HG03159 (cell line): ENCODE results near the gene NENF.
"Not testable (repeated sequence)": the region's sequence is repeated elsewhere in the genome, so short reads cannot be mapped to it uniquely, and the experiment has no call there.

Source experiments
- ATAC-seq: cut with Tn5 transposase; IDR thresholded peaks from one replicate; pipeline ENCODE4 v1.9.1; 2021; ENCODE audit warnings: mild to moderate bottlenecking, moderate library complexity; ENCODE audit not compliant: unreplicated experiment

NENF gene

GRCh38 chr1:212432661-212433576 lies at the start of gene NENF:
Gene NENF (plus strand): TSS chr1:212432920. CDS start chr1:212432944, 24 bp downstream.
- peak; percentile 98 for ATAC-seq

- ATAC-seq = no peak
These were observed 46.7 kb upstream of the NENF start for GRCh38 chr1:212386029-212386428.

GRCh38 chr1:212388985-212389716 lies 43.6 kb upstream of the NENF start:
- no peak for ATAC-seq

GRCh38 chr1:212395678-212396437 lies 36.9 kb upstream of the NENF start:
- not testable (repeated sequence) for ATAC-seq

GRCh38 chr1:212396638-212397037 lies 36.1 kb upstream of the NENF start:
- no peak for ATAC-seq

GRCh38 chr1:212397171-212397570 lies 35.5 kb upstream of the NENF start:
- ATAC-seq = no peak

- ATAC-seq = no peak
These were observed 31.7 kb upstream of the NENF start for GRCh38 chr1:212401042-212401441.

GRCh38 chr1:212401838-212402582 lies 30.7 kb upstream of the NENF start:
- no peak for ATAC-seq

GRCh38 chr1:212402666-212403321 lies 29.9 kb upstream of the NENF start:
- ATAC-seq = no peak

GRCh38 chr1:212410231-212410820 lies 22.4 kb upstream of the NENF start:
- no peak for ATAC-seq

- ATAC-seq = no peak
These were observed 20.3 kb upstream of the NENF start for GRCh38 chr1:212412374-212412773.

- no peak for ATAC-seq
These were observed 18.8 kb upstream of the NENF start for GRCh38 chr1:212413902-212414327.

- peak; percentile 98 for ATAC-seq
These were observed 18.2 kb upstream of the NENF start, which contains the start of gene PACC1 for GRCh38 chr1:212414328-212415106. Gene PACC1 (minus strand): TSS chr1:212414886. CDS start chr1:212414757, 129 bp downstream.

GRCh38 chr1:212415107-212415841 lies 17.4 kb upstream of the NENF start:
- no peak for ATAC-seq

GRCh38 chr1:212421165-212421564 lies 11.6 kb upstream of the NENF start:
- no peak for ATAC-seq

GRCh38 chr1:212423879-212424278 lies 8.8 kb upstream of the NENF start:
- ATAC-seq = no peak

- ATAC-seq = no peak
These were observed 4.2 kb upstream of the NENF start for GRCh38 chr1:212428496-212428895.

GRCh38 chr1:212430416-212430815 lies 2.3 kb upstream of the NENF start:
- ATAC-seq = no peak
